ENCODE results near the gene GAGE12D.
"Not testable (repeated sequence)": the region's sequence is repeated elsewhere in the genome, so short reads cannot be mapped to it uniquely, and the experiment has no call there.

DNA sequence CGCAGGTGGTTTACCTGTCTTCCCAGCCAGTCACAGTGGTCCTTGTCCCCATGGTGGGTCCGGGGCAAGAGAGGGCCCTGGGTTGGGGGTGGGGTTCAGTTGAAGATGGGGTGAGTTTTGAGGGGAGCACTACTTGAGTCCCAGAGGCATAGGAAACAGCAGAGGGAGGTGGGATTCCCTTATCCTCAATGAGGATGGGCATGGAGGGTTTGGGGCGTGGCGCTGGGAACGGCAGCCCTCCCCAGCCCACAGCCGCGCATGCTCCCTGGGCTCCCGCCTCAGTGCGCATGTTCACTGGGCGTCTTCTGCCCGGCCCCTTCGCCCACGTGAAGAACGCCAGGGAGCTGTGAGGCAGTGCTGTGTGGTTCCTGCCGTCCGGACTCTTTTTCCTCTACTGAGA lies 47.7 kb downstream of the GAGE12D start, which contains the start of gene GAGE2A:
- TF ChIP-seq CTCF (IDR thresholded peaks at IDR 0.05; ENCODE audit: insufficient read depth, low read depth, low read length); EZH2 (IDR thresholded peaks at IDR 0.05; ENCODE audit: insufficient read depth, low read length): not testable (repeated sequence)
